GM12878 (cell line): ENCODE data around the gene MSH5. TPM values are rescaled to one million over a fixed set of nuclear protein-coding genes. Genes with fewer than 3 reads are reported as not detected.

Source experiments
- ATAC-seq: fragments of 200-7000 bp; cut with Tn5 transposase; 3 replicates; pipeline ENCODE4 v1.9.1; 2020; ENCODE audit warnings: mild to moderate bottlenecking, moderate library complexity
- BruUV-seq: library from RNA; stranded (reverse); fragments of 400-500 nt; replicated peaks from 2 replicates; lab custom pipeline; 2021; lab: Mats Ljungman, UMichigan
- CTCF ChIA-PET: fragments of 300-600 bp; sonication (Branson Sonifier 250); formaldehyde crosslinking; extraction: SDS; loops from one replicate; lab custom pipeline; 2021; ENCODE audit warnings: inconsistent platforms; lab: Yijun Ruan, JAX
- POLR2A ChIA-PET: fragments of 350-600 bp; formaldehyde crosslinking; extraction: SDS; loops from one replicate; lab custom pipeline; 2021; ENCODE audit warnings: inconsistent platforms; lab: Charles Lee
- RAD21 ChIA-PET: fragments of 300-600 bp; sonication (Branson Sonifier 250); formaldehyde crosslinking; loops from one replicate; lab custom pipeline; 2023; ENCODE audit warnings: antibody characterized with exemption; ENCODE audit not compliant: unreplicated experiment; lab: Charles Lee
- SMC1A ChIA-PET: fragments of 300-600 bp; sonication (Branson Sonifier 250); formaldehyde crosslinking; loops from one replicate; lab custom pipeline; 2023; ENCODE audit not compliant: unreplicated experiment, uncharacterized antibody; lab: Charles Lee
- DNase-seq: peaks from one replicate; pipeline ENCODE4 v3.0.0-alpha.2; 2011; ENCODE audit warnings: low read depth, low spot score
- FAIRE-seq: peaks from 3 replicates; lab custom pipeline; 2011; peaks lifted over from hg19 to GRCh38; lab: Jason Lieb, UNC
- H2AFZ ChIP-seq: 2 replicates; pipeline ENCODE4 v1.6.0; 2011; ENCODE audit warnings: low read depth, low read length, control low read depth; ENCODE audit not compliant: control insufficient read depth
- H3K27ac ChIP-seq: 2 replicates; pipeline ENCODE4 v1.5.1; 2011; ENCODE audit warnings: control low read depth; ENCODE audit not compliant: control insufficient read depth, insufficient read depth
- H3K27me3 ChIP-seq, 2 experiments: replicated peaks in 1 of 2; 2 replicates each; pipeline versions ENCODE4 v1.6.0 to v1.6.1; 2011; ENCODE audit warnings: low read length in 1 of 2; ENCODE audit not compliant: control insufficient read depth in 2 of 2, insufficient read depth in 2 of 2
- H3K36me3 ChIP-seq, 2 experiments: 2 replicates each; pipeline ENCODE4 v1.5.1; 2011; ENCODE audit warnings: low read length in 1 of 2; ENCODE audit not compliant: control insufficient read depth in 2 of 2, insufficient read depth in 2 of 2
- H3K4me1 ChIP-seq: 2 replicates; pipeline ENCODE4 v1.6.1; 2011; ENCODE audit warnings: mild to moderate bottlenecking, low read length, moderate library complexity, mixed read lengths; ENCODE audit not compliant: control insufficient read depth, insufficient read depth
- H3K4me2 ChIP-seq: 2 replicates; pipeline ENCODE4 v1.6.0; 2011; ENCODE audit warnings: control low read depth; ENCODE audit not compliant: control insufficient read depth, insufficient read depth
- H3K4me3 ChIP-seq: fragments of 200-600 bp; sonication (generic); 2 replicates; pipeline ENCODE4 v1.5.1; 2016
- H3K79me2 ChIP-seq: 2 replicates; pipeline ENCODE4 v1.6.0; 2011; ENCODE audit warnings: low read length; ENCODE audit not compliant: control insufficient read depth, insufficient read depth
- H3K9ac ChIP-seq: 2 replicates; pipeline ENCODE4 v1.8.0; 2011; ENCODE audit warnings: low read length, control low read depth, mixed read lengths; ENCODE audit not compliant: control insufficient read depth, insufficient read depth
- H3K9me3 ChIP-seq: replicated peaks from 3 replicates; pipeline ENCODE4 v1.5.1; 2011; ENCODE audit warnings: mild to moderate bottlenecking, low read length; ENCODE audit not compliant: control insufficient read depth, insufficient read depth
- H4K20me1 ChIP-seq: 2 replicates; pipeline ENCODE4 v1.6.0; 2011; ENCODE audit not compliant: control insufficient read depth, insufficient read depth
- ATF3 ChIP-seq: IDR thresholded peaks from 2 replicates; pipeline ENCODE4 v1.6.1; 2011; ENCODE audit warnings: low read depth, mild to moderate bottlenecking, low read length, moderate library complexity, borderline replicate concordance; ENCODE audit errors: extremely low read depth
- BCLAF1 ChIP-seq: fragments of 450-650 bp; IDR thresholded peaks from 2 replicates; pipeline ENCODE4 v1.6.1; 2017; ENCODE audit warnings: antibody characterized with exemption, mild to moderate bottlenecking, moderate library complexity
- DPF2 ChIP-seq: fragments of 450-650 bp; IDR thresholded peaks from 2 replicates; pipeline ENCODE4 v1.6.1; 2017; ENCODE audit warnings: mild to moderate bottlenecking
- EZH2 ChIP-seq: IDR thresholded peaks from 2 replicates; pipeline ENCODE4 v1.6.1; 2012; ENCODE audit warnings: low read depth, mild to moderate bottlenecking, control low read depth, inconsistent platforms, low read length, borderline replicate concordance; ENCODE audit not compliant: control insufficient read depth
- FOS ChIP-seq: IDR thresholded peaks from 3 replicates; pipeline ENCODE4 v1.6.1; 2011; ENCODE audit warnings: borderline replicate concordance; ENCODE audit not compliant: insufficient read length; ENCODE audit errors: extremely low read depth
- FOXK2 ChIP-seq: fragments of 450-650 bp; IDR thresholded peaks from 2 replicates; pipeline ENCODE4 v1.6.1; 2017; ENCODE audit warnings: mild to moderate bottlenecking, moderate library complexity
- MYB ChIP-seq: fragments of 150-350 bp; IDR thresholded peaks from 2 replicates; pipeline ENCODE4 v1.6.1; 2014; ENCODE audit warnings: mild to moderate bottlenecking, low read depth, low read length, borderline replicate concordance
- NFXL1 ChIP-seq: fragments of 450-650 bp; IDR thresholded peaks from 2 replicates; pipeline ENCODE4 v1.6.1; 2017; ENCODE audit warnings: antibody characterized with exemption, mild to moderate bottlenecking, borderline replicate concordance
- RCOR1 ChIP-seq: conservative IDR thresholded peaks from 2 replicates; pipeline ENCODE4 v1.6.1; 2012; ENCODE audit warnings: low read depth, low read length, improper control_type of control experiment
- SP1 ChIP-seq: IDR thresholded peaks from one replicate; pipeline ENCODE4 v1.6.1; 2011; ENCODE audit warnings: low read depth, low read length
- USF1 ChIP-seq: IDR thresholded peaks from 2 replicates; pipeline ENCODE4 v1.6.1; 2011; ENCODE audit warnings: borderline replicate concordance, low read depth, mild to moderate bottlenecking, moderate library complexity, mixed read lengths, low read length; ENCODE audit not compliant: insufficient read depth; ENCODE audit errors: extremely low read length
- ZBTB33 ChIP-seq: fragments of 450-650 bp; IDR thresholded peaks from 2 replicates; pipeline ENCODE4 v1.6.1; 2017; ENCODE audit warnings: mild to moderate bottlenecking
- ZNF274 ChIP-seq: IDR thresholded peaks from one replicate; pipeline ENCODE4 v1.8.0; 2011; ENCODE audit not compliant: insufficient read length, insufficient read depth
- WGBS: methylation state at CpG from one replicate; pipeline ENCODE4 v1.1.6; 2016; ENCODE audit warnings: low lambda C conversion rate; ENCODE audit not compliant: insufficient replicate concordance, insufficient coverage; ENCODE audit errors: missing lambda C conversion rate; 5-methylcytosine and 5-hydroxymethylcytosine counted together
- in situ Hi-C: fragments of 300-500 bp; cut with MboI; formaldehyde crosslinking; loops from 9 replicates; pipeline ENCODE4 v1.14.3; 2018; ENCODE audit warnings: mixed read lengths
- intact Hi-C: fragments of 100-400 bp; cut with micrococcal nuclease; formaldehyde crosslinking; loops from one replicate; pipeline ENCODE4 v1.14.2; 2022; ENCODE audit not compliant: unreplicated experiment
- polyA plus RNA-seq, 11 experiments: library from polyadenylated mRNA; depleted of rRNA in 4 of 11; unstranded in 6 of 11; stranded (reverse) in 5 of 11; fragments of >200 nt; fragmentation: Nextera tagmentation in 4 of 11; fragmentation: Illumina TruSeq in 1 of 11; extraction: Ambion mirVana in 4 of 11; extraction: Trizol in 1 of 11; gene quantifications; 1 replicate in 1 of 11; 2 replicates in 10 of 11; pipeline versions ENCODE4 v1.2.1 to v1.2.3, GENCODE V29; 2011 to 2016; ENCODE audit warnings: inconsistent platforms in 2 of 11, missing spikeins in 2 of 11, low read depth in 1 of 11
- total RNA-seq, 4 experiments: library from RNA; depleted of rRNA in 3 of 4; stranded (reverse); fragments of >200 nt in 3 of 4; fragmentation: Illumina TruSeq in 1 of 4; extraction: Trizol in 1 of 4; gene quantifications; 2 replicates each; pipeline versions ENCODE4 v1.2.1 to v1.2.3, GENCODE V29; 2013 to 2021

The MSH5 gene
- total and polyA plus RNA-seq, 10 of the 15 experiments (the other 5 are each of a cell fraction or from before 2014, with no cell fraction given), result 9.1 to 52.7 (median 30.0) TPM

GRCh38 chr6:31705931-31706330 lies 33.9 kb upstream of the MSH5 start:
- no peaks in the 10 kb centered on the region for H3K36me3 ChIP-seq
- no TSS peak for BruUV-seq
- TF ChIP-seq DPF2 (no peak), RCOR1 (no peak), FOS (no peak), EZH2 (no peak), MYB (no peak), SP1 (no peak), ATF3 (no peak), FOXK2 (no peak), BCLAF1 (no peak), NFXL1 (no peak), ZNF274 (no peak), ZBTB33 (no peak), USF1 (no peak)
- POLR2A ChIA-PET, result interaction anchor here (0.6 to 1.2 kb wide), 2 partner anchors 26 to 575 kb away, joined by 3 to 4 read pairs; no protein-coding TSS in a partner anchor
- no peaks in the 10 kb centered on the region for H3K9me3 ChIP-seq
- RAD21 ChIA-PET, result no interaction called here
- no peak overlapping the region for H2AFZ ChIP-seq
- no peak for ATAC-seq
- WGBS, result 36% methylated on average over 5 of the region's 6 CpGs
- peaks cover 9% of the 10 kb centered on the region; the same call in 1 of the 2 replicates for H3K4me1 ChIP-seq
- CTCF ChIA-PET, result interaction anchor here (0.9 to 1.1 kb wide), 3 partner anchors 9 to 64 kb away, joined by 3 to 5 read pairs (median 3); partner anchors contain the start of gene LY6G6D
- H3K27ac ChIP-seq, result no peak overlapping the region
- in situ Hi-C loops (no loop called here), intact Hi-C loops (no loop called here)
- H3K9ac ChIP-seq, result no peak overlapping the region
- H4K20me1 ChIP-seq, result no peaks in the 10 kb centered on the region
- no peak for FAIRE-seq
- no peak overlapping the region for H3K4me3 ChIP-seq
- no peaks in the 10 kb centered on the region for H3K27me3 ChIP-seq
- peaks cover 15% of the 10 kb centered on the region for H3K79me2 ChIP-seq
- SMC1A ChIA-PET, result no interaction called here
- no peak for DNase-seq
- no peak overlapping the region for H3K4me2 ChIP-seq
